H9 (cell line): Measurements from ENCODE around the gene CYP2U1. TPM values are rescaled to one million over a fixed set of nuclear protein-coding genes. Genes with fewer than 3 reads are reported as not detected.
"Not testable (repeated sequence)": the region's sequence is repeated elsewhere in the genome, so short reads cannot be mapped to it uniquely, and the experiment has no call there.

Experiments
- DNase-seq: peaks from one replicate; pipeline ENCODE4 v3.0.0-alpha.2; 2017
- H2AFZ ChIP-seq: one replicate; pipeline ENCODE4 v1.6.1; 2013; ENCODE audit warnings: mild to moderate bottlenecking, low read length, control low read depth, moderate library complexity
- H2AK5ac ChIP-seq: 2 replicates; pipeline ENCODE4 v1.6.1; 2013; ENCODE audit warnings: low read length, control low read depth, mixed read lengths; ENCODE audit not compliant: insufficient read length
- H2BK120ac ChIP-seq: one replicate; pipeline ENCODE4 v1.6.1; 2013; ENCODE audit warnings: low read depth, mild to moderate bottlenecking, low read length, control low read depth, inconsistent platforms; ENCODE audit not compliant: poor library complexity, severe bottlenecking
- H2BK12ac ChIP-seq: 2 replicates; pipeline ENCODE4 v1.6.1; 2013; ENCODE audit warnings: low read length, control low read depth, mixed read lengths, low read depth; ENCODE audit not compliant: insufficient read length
- H2BK15ac ChIP-seq: 2 replicates; pipeline ENCODE4 v1.6.1; 2013; ENCODE audit warnings: low read depth, low read length, control low read depth
- H2BK20ac ChIP-seq: one replicate; pipeline ENCODE4 v1.6.1; 2013; ENCODE audit warnings: low read depth, mild to moderate bottlenecking, low read length, control low read depth, inconsistent platforms; ENCODE audit not compliant: poor library complexity, severe bottlenecking
- H2BK5ac ChIP-seq: 2 replicates; pipeline ENCODE4 v1.6.1; 2013; ENCODE audit warnings: low read length, control low read depth, mixed read lengths; ENCODE audit not compliant: insufficient read length
- H3K14ac ChIP-seq: 2 replicates; pipeline ENCODE4 v1.6.1; 2013; ENCODE audit warnings: low read length, control low read depth; ENCODE audit not compliant: insufficient read depth
- H3K18ac ChIP-seq: 2 replicates; pipeline ENCODE4 v1.6.1; 2013; ENCODE audit warnings: low read depth, mild to moderate bottlenecking, mixed read lengths, low read length, control low read depth; ENCODE audit not compliant: insufficient read length
- H3K23ac ChIP-seq: 2 replicates; pipeline ENCODE4 v1.6.1; 2013; ENCODE audit warnings: low read length, control low read depth, mixed read lengths, low read depth; ENCODE audit not compliant: insufficient read length
- H3K23me2 ChIP-seq: 2 replicates; pipeline ENCODE4 v1.6.1; 2013; ENCODE audit warnings: low read depth, mild to moderate bottlenecking, mixed read lengths, low read length, control low read depth; ENCODE audit not compliant: insufficient read length, poor library complexity, severe bottlenecking
- H3K27ac ChIP-seq: 2 replicates; pipeline ENCODE4 v1.5.1; 2013; ENCODE audit warnings: low read length, control low read depth, mixed read lengths, low read depth; ENCODE audit not compliant: insufficient read length
- H3K27me3 ChIP-seq: 2 replicates; pipeline ENCODE4 v1.6.1; 2013; ENCODE audit warnings: low read length, control low read depth, inconsistent platforms; ENCODE audit not compliant: insufficient read depth
- H3K4ac ChIP-seq: 2 replicates; pipeline ENCODE4 v1.6.1; 2013; ENCODE audit warnings: low read depth, mild to moderate bottlenecking, control low read depth, inconsistent platforms, low read length, moderate library complexity
- H3K4me1 ChIP-seq: 2 replicates; pipeline ENCODE4 v1.6.1; 2013; ENCODE audit warnings: low read length, control low read depth, inconsistent platforms; ENCODE audit not compliant: insufficient read depth
- H3K4me2 ChIP-seq: 2 replicates; pipeline ENCODE4 v1.6.1; 2013; ENCODE audit warnings: low read length, control low read depth, mixed read lengths; ENCODE audit not compliant: insufficient read length, insufficient read depth
- H3K56ac ChIP-seq: 2 replicates; pipeline ENCODE4 v1.6.1; 2013; ENCODE audit warnings: low read depth, mild to moderate bottlenecking, mixed read lengths, low read length, control low read depth; ENCODE audit not compliant: insufficient read length
- H3K79me1 ChIP-seq: 2 replicates; pipeline ENCODE4 v1.6.1; 2013; ENCODE audit warnings: low read depth, mild to moderate bottlenecking, moderate library complexity, low read length, control low read depth, inconsistent platforms; ENCODE audit not compliant: insufficient read depth, poor library complexity, severe bottlenecking
- H3K79me2 ChIP-seq: 2 replicates; pipeline ENCODE4 v1.6.1; 2013; ENCODE audit warnings: low read length, control low read depth, inconsistent platforms; ENCODE audit not compliant: insufficient read depth
- H3K9ac ChIP-seq: 2 replicates; pipeline ENCODE4 v1.6.1; 2013; ENCODE audit warnings: low read length, control low read depth, mixed read lengths; ENCODE audit not compliant: insufficient read length; ENCODE audit errors: extremely low read depth
- H3K9me3 ChIP-seq: one replicate; pipeline ENCODE4 v1.6.1; 2013; ENCODE audit warnings: low read depth, low read length, inconsistent platforms; ENCODE audit not compliant: control insufficient read depth
- H3T11ph ChIP-seq: one replicate; pipeline ENCODE4 v1.6.1; 2013; ENCODE audit warnings: mild to moderate bottlenecking, low read length, control low read depth, inconsistent platforms
- H4K20me1 ChIP-seq: one replicate; pipeline ENCODE4 v1.6.1; 2013; ENCODE audit not compliant: control insufficient read depth, insufficient read length, insufficient read depth
- H4K5ac ChIP-seq: 2 replicates; pipeline ENCODE4 v1.6.1; 2013; ENCODE audit warnings: low read depth, mild to moderate bottlenecking, mixed read lengths, low read length, control low read depth; ENCODE audit not compliant: insufficient read length
- H4K8ac ChIP-seq: replicated peaks from 2 replicates; pipeline ENCODE4 v1.6.1; 2013; ENCODE audit warnings: low read length, control low read depth, mixed read lengths, low read depth; ENCODE audit not compliant: insufficient read length
- H4K91ac ChIP-seq: 2 replicates; pipeline ENCODE4 v1.6.1; 2013; ENCODE audit warnings: low read depth, mild to moderate bottlenecking, moderate library complexity, mixed read lengths, low read length, control low read depth; ENCODE audit not compliant: insufficient read length
- H3K27ac Mint-ChIP-seq, 3 experiments: 2 replicates in 2 of 3; 3 replicates in 1 of 3; pipeline ENCODE4 v1.8.0; 2020 to 2021; ENCODE audit warnings: mixed read lengths in 3 of 3, mild to moderate bottlenecking in 1 of 3, moderate library complexity in 1 of 3
- H3K27me3 Mint-ChIP-seq: 2 replicates; pipeline ENCODE4 v1.8.0; 2021; ENCODE audit warnings: low read depth, mild to moderate bottlenecking, moderate library complexity, mixed read lengths
- H3K36me3 Mint-ChIP-seq, 3 experiments: 2 replicates in 2 of 3; 3 replicates in 1 of 3; pipeline ENCODE4 v1.8.0; 2020 to 2021; ENCODE audit warnings: low read depth in 3 of 3, mixed read lengths in 3 of 3; ENCODE audit not compliant: insufficient read depth in 1 of 3
- H3K4me1 Mint-ChIP-seq, 2 experiments: 2 replicates each; pipeline ENCODE4 v1.8.0; 2020; ENCODE audit warnings: mixed read lengths in 2 of 2
- H3K4me3 Mint-ChIP-seq, 2 experiments: 2 replicates in 1 of 2; 3 replicates in 1 of 2; pipeline ENCODE4 v1.8.0; 2020 to 2021; ENCODE audit warnings: mild to moderate bottlenecking in 2 of 2, mixed read lengths in 2 of 2, moderate library complexity in 1 of 2
- H3K9me3 Mint-ChIP-seq, 2 experiments: 2 replicates in 1 of 2; 3 replicates in 1 of 2; pipeline ENCODE4 v1.8.0; 2020; ENCODE audit warnings: mild to moderate bottlenecking in 2 of 2, mixed read lengths in 2 of 2, moderate library complexity in 1 of 2
- CTCF ChIP-seq: fragments of 200-600 bp; sonication (generic); conservative IDR thresholded peaks from 3 replicates; pipeline ENCODE4 v1.8.0; 2021; ENCODE audit warnings: antibody characterized with exemption, mild to moderate bottlenecking
- WGBS: extraction: QIAGEN DNeasy Blood & Tissue Kit; methylation state at CpG from one replicate; pipeline ENCODE4 v1.1.7; 2013; ENCODE audit warnings: missing lambda C conversion rate, low lambda C conversion rate, mixed read lengths; ENCODE audit not compliant: insufficient read length; ENCODE audit errors: extremely low coverage; 5-methylcytosine and 5-hydroxymethylcytosine counted together
- total RNA-seq: library from RNA; stranded (reverse); gene quantifications from 2 replicates; pipeline ENCODE4 v1.2.1, GENCODE V29; 2021

The CYP2U1 gene
- total RNA-seq, 1 experiment from 2014 or later, result 9.6 TPM

DNA sequence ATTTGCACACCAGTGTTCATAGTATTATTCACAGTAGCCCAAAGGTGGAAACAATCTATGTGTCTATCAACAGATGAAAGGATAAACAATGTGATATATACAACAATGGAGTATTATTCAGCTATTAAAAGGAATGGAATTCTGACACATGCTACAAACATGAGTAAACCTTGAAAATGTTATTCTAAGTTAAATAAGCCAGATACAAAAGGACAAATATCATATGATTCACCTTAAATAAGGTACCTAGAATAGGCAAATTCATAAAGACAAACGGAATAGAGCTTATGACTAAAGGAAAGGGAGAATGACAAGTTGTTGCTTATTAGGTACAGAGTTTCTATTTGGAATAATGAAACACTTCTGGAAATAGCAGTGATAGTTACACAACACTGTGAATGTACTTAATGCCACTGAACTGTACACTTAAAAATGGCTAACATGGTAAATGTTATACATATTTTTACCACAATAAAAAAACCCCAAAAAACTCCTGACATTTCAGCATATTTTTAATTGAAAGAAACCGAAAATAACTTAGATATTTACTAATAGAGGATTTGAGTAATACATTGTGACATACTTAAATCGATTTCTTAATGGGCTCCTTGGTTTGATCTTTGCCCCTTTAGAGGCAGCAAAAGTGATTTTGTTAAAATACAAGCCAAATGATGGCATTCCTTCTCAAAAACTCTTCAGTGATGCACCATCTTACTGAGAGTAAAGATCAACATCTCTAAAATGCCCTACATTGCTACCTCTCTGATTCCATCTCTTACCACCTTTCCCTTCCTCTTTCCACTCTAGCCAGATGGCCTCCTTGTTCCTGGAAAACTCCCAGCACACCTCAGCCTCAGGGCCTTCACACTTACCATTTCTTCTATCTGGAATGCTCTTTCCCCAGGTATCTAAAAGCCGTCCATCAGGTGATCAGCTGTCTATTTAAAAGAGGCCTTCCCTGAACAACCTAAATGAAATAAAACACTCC lies 8.6 kb upstream of the CYP2U1 start:
- TF ChIP-seq CTCF, result no peak
- no peak overlapping the region for H3K4me3 Mint-ChIP-seq
- H2BK5ac ChIP-seq, result no peak overlapping the region
- H3K4me1 Mint-ChIP-seq, result no peaks in the 10 kb centered on the region
- H3K9ac ChIP-seq, result no peak overlapping the region
- WGBS, result no CpG with 5 or more reads among the region's 4 CpGs
- DNase-seq, result no peak
- H3K4me2 ChIP-seq, result no peak overlapping the region
- H3K14ac ChIP-seq, result no peak overlapping the region
- H2BK120ac ChIP-seq, result no peak overlapping the region
- H3K79me2 ChIP-seq, result no peaks in the 10 kb centered on the region
- H3T11ph ChIP-seq, result no peak overlapping the region
- no peak overlapping the region for H2BK20ac ChIP-seq
- H3K27me3 ChIP-seq, result no peaks in the 10 kb centered on the region
- no peak overlapping the region for H3K56ac ChIP-seq
- H3K27ac Mint-ChIP-seq, result no peak overlapping the region
- H2AK5ac ChIP-seq, result no peak overlapping the region
- H3K9me3 Mint-ChIP-seq, result peaks cover 6 to 19% of the 10 kb centered on the region in 2 experiments
- no peak overlapping the region for H2BK12ac ChIP-seq
- no peaks in the 10 kb centered on the region for H4K20me1 ChIP-seq
- no peaks in the 10 kb centered on the region for H3K23me2 ChIP-seq
- H3K36me3 Mint-ChIP-seq, result peaks cover 2 to 16% (median 7%) of the 10 kb centered on the region in 3 experiments; a peak in 6 of 7 replicates
- no peak overlapping the region for H4K91ac ChIP-seq
- H3K79me1 ChIP-seq, result no peaks in the 10 kb centered on the region
- H3K4me1 ChIP-seq, result no peaks in the 10 kb centered on the region
- H3K23ac ChIP-seq, result no peak overlapping the region
- no peak overlapping the region for H3K4ac ChIP-seq
- H2AFZ ChIP-seq, result no peak overlapping the region
- no peak overlapping the region for H3K27ac ChIP-seq
- H3K9me3 ChIP-seq, result no peaks in the 10 kb centered on the region
- H2BK15ac ChIP-seq, result no peak overlapping the region
- no peak overlapping the region for H4K8ac ChIP-seq
- no peak overlapping the region for H3K18ac ChIP-seq
- H3K27me3 Mint-ChIP-seq, result peaks cover 2% of the 10 kb centered on the region; the same call in 1 of the 2 replicates
- H4K5ac ChIP-seq, result no peak overlapping the region

DNA sequence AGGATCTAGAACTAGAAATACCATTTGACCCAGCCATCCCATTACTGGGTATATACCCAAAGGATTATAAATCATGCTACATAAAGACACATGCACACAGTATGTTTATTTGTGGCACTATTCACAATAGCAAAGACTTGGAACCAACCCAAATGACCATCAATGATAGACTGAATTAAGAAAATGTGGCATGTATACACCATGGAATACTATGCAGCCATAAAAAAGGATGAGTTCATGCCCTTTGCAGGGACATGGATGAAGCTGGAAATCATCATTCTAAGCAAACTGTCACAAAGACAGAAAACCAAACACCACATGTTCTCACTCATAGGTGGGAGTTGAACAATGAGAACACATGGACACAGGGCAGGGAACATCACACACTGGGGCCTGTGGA lies 5.6 kb upstream of the CYP2U1 start:
- H4K8ac ChIP-seq, result not testable (repeated sequence)

More for the DNA sequence above, 5.6 kb upstream of the CYP2U1 start:
- H3K27ac Mint-ChIP-seq, H4K20me1 ChIP-seq, H3K79me1 ChIP-seq, H2BK120ac ChIP-seq, H3K18ac ChIP-seq, DNase-seq, H3K23ac ChIP-seq, H3K79me2 ChIP-seq, H3K14ac ChIP-seq, H2AK5ac ChIP-seq, H3K4me2 ChIP-seq, H3K4me1 ChIP-seq, H3K9ac ChIP-seq, H3K4me3 Mint-ChIP-seq, H2BK15ac ChIP-seq, H2BK12ac ChIP-seq, H3K4me1 Mint-ChIP-seq, H3K9me3 ChIP-seq, H3K4ac ChIP-seq, H2BK20ac ChIP-seq, H4K5ac ChIP-seq, H4K91ac ChIP-seq, H3K9me3 Mint-ChIP-seq, H3K27ac ChIP-seq, H3K36me3 Mint-ChIP-seq, H3K27me3 ChIP-seq, H3K56ac ChIP-seq, H3T11ph ChIP-seq, H2AFZ ChIP-seq, H3K23me2 ChIP-seq, H2BK5ac ChIP-seq: not testable (repeated sequence)
- peaks cover 17% of the 10 kb centered on the region for H3K27me3 Mint-ChIP-seq
